Measurements from ENCODE around the gene ISYNA1. TPM values are rescaled to one million over a fixed set of nuclear protein-coding genes. Genes with fewer than 3 reads are reported as not detected.

The ISYNA1 gene
- total RNA-seq, 1 donor from 2014 or later = 251 TPM

DNA sequence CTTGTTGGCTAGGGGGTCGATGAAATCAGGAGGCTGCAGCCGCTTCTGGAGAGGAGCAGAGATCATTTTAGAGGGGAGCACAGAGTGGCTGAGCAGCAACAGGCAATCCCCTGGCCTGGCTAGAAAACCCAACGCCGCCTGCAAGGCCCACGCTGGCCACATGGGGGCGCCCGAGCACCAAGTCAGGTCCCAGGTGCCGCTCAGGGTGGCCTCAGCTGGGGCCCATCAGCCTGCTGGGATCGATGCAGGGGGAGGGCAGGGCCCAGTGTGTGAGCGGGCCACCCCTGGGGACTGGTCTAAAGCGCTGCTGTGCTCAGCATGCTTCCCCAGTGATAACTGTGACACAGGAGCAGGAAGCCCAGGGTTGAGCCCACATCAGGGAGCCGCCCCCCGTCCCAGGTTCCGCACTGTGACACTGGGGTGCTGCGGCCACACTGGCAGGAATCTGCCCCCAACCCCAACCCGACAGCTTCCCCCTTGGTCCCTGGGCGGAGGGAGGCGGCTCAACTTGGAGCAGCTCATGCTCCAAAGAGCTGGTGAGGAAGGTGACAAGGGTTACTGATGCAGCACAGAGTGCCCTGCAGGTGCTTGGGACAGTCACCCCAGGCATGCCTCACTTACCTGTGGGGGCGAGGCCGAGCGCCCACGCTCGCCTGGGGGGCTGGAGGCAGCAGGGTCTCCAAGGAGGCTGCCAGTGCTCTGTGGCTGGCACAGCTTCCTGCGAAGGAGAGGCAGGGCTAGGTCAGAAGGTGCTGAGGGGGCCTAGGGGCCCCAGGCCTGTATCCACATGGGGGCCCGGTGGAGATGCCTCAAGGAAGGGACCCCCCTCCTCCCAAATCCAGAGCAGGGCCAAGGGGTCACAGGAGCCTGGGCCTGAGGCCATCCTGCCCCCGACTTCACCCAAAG lies 13.3 kb upstream of the ISYNA1 start:
- Mint-ChIP-seq H3K4me1 (peaks cover 29% of the 10 kb centered on the region), H3K36me3 (ENCODE audit: low read depth) (peaks cover 4% of the 10 kb centered on the region), H3K4me3 (no peak overlapping the region), H3K27ac (ENCODE audit: unreplicated experiment) (peak overlapping the region; percentile 79), H3K9me3 (no peaks in the 10 kb centered on the region), H3K27me3 (ENCODE audit: low read depth) (no peaks in the 10 kb centered on the region)
- DNase-seq (ENCODE audit: low read depth, low spot score) = peak; percentile 99
- TF ChIP-seq, protein P1, sequence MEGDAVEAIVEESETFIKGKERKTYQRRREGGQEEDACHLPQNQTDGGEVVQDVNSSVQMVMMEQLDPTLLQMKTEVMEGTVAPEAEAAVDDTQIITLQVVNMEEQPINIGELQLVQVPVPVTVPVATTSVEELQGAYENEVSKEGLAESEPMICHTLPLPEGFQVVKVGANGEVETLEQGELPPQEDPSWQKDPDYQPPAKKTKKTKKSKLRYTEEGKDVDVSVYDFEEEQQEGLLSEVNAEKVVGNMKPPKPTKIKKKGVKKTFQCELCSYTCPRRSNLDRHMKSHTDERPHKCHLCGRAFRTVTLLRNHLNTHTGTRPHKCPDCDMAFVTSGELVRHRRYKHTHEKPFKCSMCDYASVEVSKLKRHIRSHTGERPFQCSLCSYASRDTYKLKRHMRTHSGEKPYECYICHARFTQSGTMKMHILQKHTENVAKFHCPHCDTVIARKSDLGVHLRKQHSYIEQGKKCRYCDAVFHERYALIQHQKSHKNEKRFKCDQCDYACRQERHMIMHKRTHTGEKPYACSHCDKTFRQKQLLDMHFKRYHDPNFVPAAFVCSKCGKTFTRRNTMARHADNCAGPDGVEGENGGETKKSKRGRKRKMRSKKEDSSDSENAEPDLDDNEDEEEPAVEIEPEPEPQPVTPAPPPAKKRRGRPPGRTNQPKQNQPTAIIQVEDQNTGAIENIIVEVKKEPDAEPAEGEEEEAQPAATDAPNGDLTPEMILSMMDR (conservative IDR thresholded peaks at IDR 0.05) = peak; percentile 97

DNA sequence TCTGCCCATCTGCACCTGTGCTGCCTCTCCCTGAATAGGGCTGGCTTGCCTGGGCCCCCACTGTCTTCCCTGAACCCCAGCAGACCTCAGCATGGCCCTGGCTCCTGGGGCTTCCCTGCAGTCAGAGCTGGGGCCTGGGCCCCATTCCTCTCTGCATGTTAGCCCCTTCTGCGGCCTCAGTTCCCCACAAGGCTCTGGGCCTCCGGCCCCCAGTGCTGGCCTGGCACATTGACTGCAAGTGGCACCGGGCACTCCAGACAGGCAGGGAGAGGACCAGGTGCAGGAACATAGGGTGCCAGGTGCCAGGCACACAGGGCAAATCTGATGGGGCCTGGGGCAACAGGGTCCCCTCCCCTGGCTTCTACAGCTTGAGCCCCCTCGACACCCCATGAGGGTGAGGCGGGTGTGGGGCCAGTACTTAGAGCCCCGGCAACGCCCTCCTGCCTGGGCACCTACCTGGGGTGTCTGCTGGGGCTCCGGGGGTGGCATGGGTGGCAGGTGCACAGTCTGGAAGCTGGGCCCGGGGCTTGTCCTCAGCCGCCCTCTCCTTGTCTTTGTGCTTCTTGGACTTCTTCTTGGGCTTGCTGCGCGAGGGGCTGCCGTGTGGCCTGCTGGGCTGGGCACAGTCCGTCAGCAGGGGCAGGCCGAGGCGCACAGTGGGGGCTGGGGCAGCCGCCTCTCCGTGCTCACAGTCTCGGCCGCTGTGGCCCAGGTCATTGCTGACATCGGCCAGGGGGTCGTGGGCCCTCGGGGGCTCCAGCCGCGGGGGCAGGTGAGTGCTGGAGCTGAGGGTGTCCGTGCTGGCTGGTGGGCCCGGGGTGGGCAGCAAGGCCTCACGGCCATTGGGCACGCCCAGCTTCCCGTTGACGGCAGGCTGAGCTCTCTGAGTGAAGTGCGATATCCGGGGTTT lies 12.3 kb upstream of the ISYNA1 start:
- H3K27ac Mint-ChIP-seq (ENCODE audit: unreplicated experiment) = peak overlapping the region; percentile 79
- H3K9me3 Mint-ChIP-seq = no peaks in the 10 kb centered on the region
- H3K27me3 Mint-ChIP-seq (ENCODE audit: low read depth) = no peaks in the 10 kb centered on the region
- no peak for DNase-seq (ENCODE audit: low read depth, low spot score)
- H3K36me3 Mint-ChIP-seq (ENCODE audit: low read depth) = peaks cover 4% of the 10 kb centered on the region
- TF ChIP-seq, protein P1 (conservative IDR thresholded peaks at IDR 0.05) = no peak
- H3K4me1 Mint-ChIP-seq = peaks cover 29% of the 10 kb centered on the region
- H3K4me3 Mint-ChIP-seq = no peak overlapping the region

DNA sequence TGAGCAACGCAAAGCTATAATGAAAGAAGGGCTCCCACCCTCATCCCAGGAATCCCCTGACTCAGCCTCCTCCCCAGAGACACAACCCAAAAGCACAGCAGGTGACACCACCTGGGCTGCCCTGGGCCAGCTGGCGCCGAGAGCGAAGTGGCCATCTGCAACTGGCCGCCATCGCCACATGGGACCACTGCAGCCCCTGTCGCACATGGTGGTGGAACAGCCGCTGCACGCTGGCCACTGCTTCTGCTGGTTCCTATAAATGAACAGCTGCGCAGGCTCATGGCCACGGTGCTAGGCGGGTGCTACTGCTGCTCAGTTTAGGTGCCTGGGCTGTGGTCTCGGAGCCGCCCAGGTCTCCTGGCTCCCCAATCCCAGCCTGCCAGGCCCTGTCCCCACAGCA lies 11.6 kb upstream of the ISYNA1 start:
- DNase-seq (ENCODE audit: low read depth, low spot score) = no peak
- Mint-ChIP-seq H3K27ac (ENCODE audit: unreplicated experiment) (no peak overlapping the region), H3K27me3 (ENCODE audit: low read depth) (no peaks in the 10 kb centered on the region), H3K4me3 (no peak overlapping the region), H3K4me1 (peaks cover 29% of the 10 kb centered on the region), H3K9me3 (no peaks in the 10 kb centered on the region), H3K36me3 (ENCODE audit: low read depth) (peaks cover 4% of the 10 kb centered on the region)
- TF ChIP-seq, protein P1 (conservative IDR thresholded peaks at IDR 0.05) = no peak

DNA sequence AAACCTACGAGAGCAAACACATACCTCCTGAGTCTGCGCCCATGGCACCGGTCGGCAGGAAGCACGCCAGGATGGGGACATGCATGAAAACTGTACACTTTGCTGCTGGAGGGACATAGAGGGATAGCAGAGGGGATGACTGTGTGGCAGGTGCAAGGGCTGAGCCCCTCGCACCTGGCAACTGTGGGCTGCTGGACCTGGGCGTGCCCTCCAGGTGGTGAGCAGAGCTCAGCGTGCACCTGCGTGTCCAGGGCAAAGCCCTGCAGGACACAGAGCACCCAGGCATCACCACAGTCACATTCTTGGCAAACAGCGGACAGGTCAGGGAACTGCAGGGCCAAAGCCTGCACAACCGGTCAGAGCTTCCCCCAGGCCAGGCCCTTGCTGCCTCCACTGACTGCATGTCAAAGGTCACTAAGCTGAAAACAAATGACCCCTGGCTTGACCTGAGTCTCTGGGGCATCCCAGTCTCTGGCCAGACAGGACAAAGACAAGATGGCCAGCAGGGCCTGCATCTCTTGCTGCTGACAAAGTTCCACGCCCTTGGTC lies 9.0 kb upstream of the ISYNA1 start:
- peaks cover 35% of the 10 kb centered on the region for H3K4me1 Mint-ChIP-seq
- H3K4me3 Mint-ChIP-seq = peak overlapping the region; percentile 49
- peak overlapping the region; percentile 91 for H3K27ac Mint-ChIP-seq (ENCODE audit: unreplicated experiment)
- no peak for DNase-seq (ENCODE audit: low read depth, low spot score)
- H3K27me3 Mint-ChIP-seq (ENCODE audit: low read depth) = no peaks in the 10 kb centered on the region
- H3K9me3 Mint-ChIP-seq = peaks cover 3% of the 10 kb centered on the region
- H3K36me3 Mint-ChIP-seq (ENCODE audit: low read depth) = peaks cover 6% of the 10 kb centered on the region
- TF ChIP-seq, protein P1 (conservative IDR thresholded peaks at IDR 0.05) = no peak

DNA sequence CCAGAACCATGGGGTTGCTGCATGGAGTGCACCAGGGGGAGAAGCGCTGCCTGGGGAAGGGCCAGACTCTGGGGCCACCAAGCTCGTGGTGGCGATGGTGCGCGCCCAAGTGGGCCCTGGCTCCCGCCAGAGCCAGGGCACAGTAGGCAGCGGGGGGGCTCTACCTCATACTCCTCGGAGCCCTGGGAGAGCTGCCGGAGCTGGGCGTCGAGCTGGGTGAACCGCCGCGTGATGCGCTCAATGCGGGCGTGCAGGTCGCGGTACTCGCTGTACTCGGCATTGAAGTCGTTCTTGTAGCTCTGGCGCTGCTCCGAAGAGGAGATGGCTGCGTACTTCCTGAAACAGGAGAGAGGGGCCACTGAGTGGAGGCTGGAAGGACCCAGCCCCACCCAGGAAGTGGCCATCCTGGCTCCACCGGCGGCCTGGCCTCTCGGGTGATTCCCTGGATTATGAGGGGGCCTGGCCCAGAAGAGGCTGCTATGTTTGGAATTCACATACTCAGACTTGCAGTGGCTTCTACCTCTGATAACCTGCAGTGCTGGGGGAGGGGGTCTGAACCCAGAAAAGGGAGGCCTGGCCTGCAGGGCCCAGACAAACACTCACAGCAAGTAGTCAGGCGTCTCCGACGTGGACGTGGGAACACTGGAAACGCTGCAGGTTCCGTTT lies 8.3 kb upstream of the ISYNA1 start:
- H3K4me1 Mint-ChIP-seq = peaks cover 35% of the 10 kb centered on the region
- H3K27me3 Mint-ChIP-seq (ENCODE audit: low read depth) = no peaks in the 10 kb centered on the region
- H3K4me3 Mint-ChIP-seq = no peak overlapping the region
- DNase-seq (ENCODE audit: low read depth, low spot score) = no peak
- H3K27ac Mint-ChIP-seq (ENCODE audit: unreplicated experiment) = no peak overlapping the region
- peaks cover 6% of the 10 kb centered on the region for H3K36me3 Mint-ChIP-seq (ENCODE audit: low read depth)
- H3K9me3 Mint-ChIP-seq = peaks cover 3% of the 10 kb centered on the region
- TF ChIP-seq, protein P1 (conservative IDR thresholded peaks at IDR 0.05) = no peak

Data from neural crest cell (in vitro differentiated cells).